GM20000 (cell line): ENCODE measurements around the gene HP.
A peak's percentile ranks its signal among the peaks of the same experiment; 100 is the strongest.
"Not testable (repeated sequence)": the region's sequence is repeated elsewhere in the genome, so short reads cannot be mapped to it uniquely, and the experiment has no call there.

Experiments used
- DNase-seq: peaks from one replicate; pipeline ENCODE4 v3.0.0; 2012; ENCODE audit warnings: low spot score
- TF ChIP-seq, protein P1 (sequence below): IDR thresholded peaks from 2 replicates; pipeline ENCODE4 v1.5.1; 2012; ENCODE audit warnings: mild to moderate bottlenecking, control low read depth; ENCODE audit errors: extremely low read depth, missing control alignments

The HP gene

DNA sequence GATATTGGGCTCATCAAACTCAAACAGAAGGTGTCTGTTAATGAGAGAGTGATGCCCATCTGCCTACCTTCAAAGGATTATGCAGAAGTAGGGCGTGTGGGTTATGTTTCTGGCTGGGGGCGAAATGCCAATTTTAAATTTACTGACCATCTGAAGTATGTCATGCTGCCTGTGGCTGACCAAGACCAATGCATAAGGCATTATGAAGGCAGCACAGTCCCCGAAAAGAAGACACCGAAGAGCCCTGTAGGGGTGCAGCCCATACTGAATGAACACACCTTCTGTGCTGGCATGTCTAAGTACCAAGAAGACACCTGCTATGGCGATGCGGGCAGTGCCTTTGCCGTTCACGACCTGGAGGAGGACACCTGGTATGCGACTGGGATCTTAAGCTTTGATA, 6.1 kb downstream of the HP start:
- TF ChIP-seq, protein P1, sequence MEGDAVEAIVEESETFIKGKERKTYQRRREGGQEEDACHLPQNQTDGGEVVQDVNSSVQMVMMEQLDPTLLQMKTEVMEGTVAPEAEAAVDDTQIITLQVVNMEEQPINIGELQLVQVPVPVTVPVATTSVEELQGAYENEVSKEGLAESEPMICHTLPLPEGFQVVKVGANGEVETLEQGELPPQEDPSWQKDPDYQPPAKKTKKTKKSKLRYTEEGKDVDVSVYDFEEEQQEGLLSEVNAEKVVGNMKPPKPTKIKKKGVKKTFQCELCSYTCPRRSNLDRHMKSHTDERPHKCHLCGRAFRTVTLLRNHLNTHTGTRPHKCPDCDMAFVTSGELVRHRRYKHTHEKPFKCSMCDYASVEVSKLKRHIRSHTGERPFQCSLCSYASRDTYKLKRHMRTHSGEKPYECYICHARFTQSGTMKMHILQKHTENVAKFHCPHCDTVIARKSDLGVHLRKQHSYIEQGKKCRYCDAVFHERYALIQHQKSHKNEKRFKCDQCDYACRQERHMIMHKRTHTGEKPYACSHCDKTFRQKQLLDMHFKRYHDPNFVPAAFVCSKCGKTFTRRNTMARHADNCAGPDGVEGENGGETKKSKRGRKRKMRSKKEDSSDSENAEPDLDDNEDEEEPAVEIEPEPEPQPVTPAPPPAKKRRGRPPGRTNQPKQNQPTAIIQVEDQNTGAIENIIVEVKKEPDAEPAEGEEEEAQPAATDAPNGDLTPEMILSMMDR = no peak
- no peak for DNase-seq

GRCh38 chr16:72061564-72061963, 7.3 kb downstream of the HP start:
- no peak for DNase-seq
- TF ChIP-seq, protein P1 = no peak

DNA sequence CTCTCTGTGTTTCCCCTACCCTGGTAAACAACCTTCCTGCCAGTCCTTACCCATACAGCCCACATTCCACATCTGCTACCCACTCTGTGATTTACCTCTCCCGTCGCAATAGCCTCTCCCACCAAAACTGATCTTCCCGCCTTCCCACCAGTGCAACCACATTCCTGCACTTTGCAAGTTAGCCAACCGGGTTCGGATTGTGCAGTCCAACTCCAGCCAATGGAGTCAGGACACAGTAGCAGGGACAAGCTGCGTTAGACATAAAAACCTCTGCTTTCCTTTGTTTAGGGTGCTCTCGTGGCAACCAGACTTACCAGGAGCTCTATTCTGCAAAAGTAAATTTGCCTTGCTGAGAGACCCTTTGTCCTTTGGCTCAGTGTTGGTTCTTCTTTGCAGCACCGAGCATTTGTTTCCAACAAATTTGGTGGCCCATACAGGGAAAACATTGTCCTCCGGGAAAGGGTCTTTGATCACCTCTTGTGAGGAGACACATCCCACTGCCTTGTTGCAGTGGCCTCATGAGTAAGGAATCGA, 10.1 kb downstream of the HP start:
- DNase-seq = no peak
- TF ChIP-seq, protein P1 = no peak

DNA sequence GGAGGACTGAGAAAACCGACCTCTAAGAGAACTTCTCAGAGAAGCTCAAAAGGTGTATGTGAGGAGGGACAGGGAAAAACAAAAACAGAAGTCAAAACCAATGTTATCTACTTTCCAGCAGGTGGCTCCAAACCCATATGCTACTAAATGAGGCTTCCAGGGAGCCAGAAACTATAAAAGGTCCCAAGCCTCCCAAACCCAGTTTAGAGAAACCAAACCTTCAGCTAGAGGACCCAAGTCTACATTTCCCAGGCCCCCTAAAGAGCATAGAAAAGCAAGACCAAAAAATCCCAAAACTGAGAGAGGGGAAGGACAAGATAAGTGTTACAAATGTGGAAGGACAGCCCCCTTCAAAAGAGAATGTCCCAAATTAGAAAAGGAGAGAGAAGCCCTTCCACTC, 12.4 kb downstream of the HP start:
- TF ChIP-seq, protein P1 = peak; percentile 33
- DNase-seq = peak; percentile 32

GRCh38 chr16:72068930-72069329, 14.6 kb downstream of the HP start:
- DNase-seq = no peak
- TF ChIP-seq, protein P1 = no peak

DNA sequence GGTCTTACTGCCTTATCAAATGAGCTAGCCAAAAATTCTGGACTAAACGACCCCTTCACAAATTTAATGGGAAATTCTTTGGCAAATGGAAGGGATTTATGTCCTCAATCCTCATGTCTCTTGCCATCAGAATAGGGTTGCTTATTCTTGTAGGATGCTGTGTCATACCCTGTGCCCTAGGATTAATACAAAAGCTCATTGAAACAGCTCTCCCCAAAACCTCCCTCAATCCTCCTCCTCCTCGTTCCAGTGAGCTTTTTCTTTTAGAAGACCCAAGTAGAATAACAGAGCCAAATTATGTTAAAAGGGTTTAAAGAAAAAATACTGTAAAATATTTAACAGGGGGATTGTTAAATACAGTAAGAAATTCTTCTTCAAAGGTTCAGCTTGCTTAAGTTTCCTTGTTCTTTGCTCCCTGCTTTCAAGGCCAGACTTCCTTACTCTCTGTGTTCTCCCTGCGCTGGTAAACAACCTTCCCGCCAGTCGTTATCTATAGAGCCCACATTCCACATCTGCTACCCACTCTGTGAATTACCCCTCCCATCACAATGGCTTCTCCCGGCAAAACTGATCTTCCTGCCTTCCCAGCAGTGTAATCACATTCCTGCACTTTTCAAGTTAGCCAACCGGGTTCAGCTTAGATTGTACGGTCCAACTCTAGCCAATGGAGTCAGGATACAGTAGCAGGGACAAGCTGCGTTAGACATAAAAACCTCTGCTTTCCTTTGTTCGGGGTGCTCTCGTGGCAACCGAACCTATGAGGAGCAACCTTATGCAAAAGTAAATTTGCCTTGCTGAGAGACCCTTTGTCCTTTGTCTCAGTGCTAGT, 18.4 kb downstream of the HP start:
- TF ChIP-seq, protein P1 = no peak
- no peak for DNase-seq

- DNase-seq = no peak
- TF ChIP-seq, protein P1 = no peak
These were observed 19.4 kb downstream of the HP start for GRCh38 chr16:72073560-72074230.

GRCh38 chr16:72075067-72075466, 20.8 kb downstream of the HP start:
- DNase-seq = not testable (repeated sequence)

GRCh38 chr16:72076991-72077706, 22.8 kb downstream of the HP start:
- not testable (repeated sequence) for DNase-seq
